ENCODE data around the gene TUBB. TPM values are rescaled to one million over a fixed set of nuclear protein-coding genes. Genes with fewer than 3 reads are reported as not detected.

The TUBB gene
- total and polyA plus RNA-seq, 9 of the 15 experiments (the other 6 are each of a cell fraction or from before 2014, with no cell fraction given) = 971 to 2,870 (median 1,478) TPM

- TF ChIP-seq SFPQ (IDR thresholded peaks at IDR 0.05; ENCODE audit: low read depth, low read length) (no peak), ZNF766 (CRISPR knock-in tag; conservative IDR thresholded peaks at IDR 0.05) (peak; percentile 68), ETS2 (tag; IDR thresholded peaks at IDR 0.05; ENCODE audit: borderline replicate concordance, poor library complexity, severe bottlenecking) (no peak), NCOA1 (IDR thresholded peaks at IDR 0.05; ENCODE audit: low read depth) (peak; percentile 17; the same call in 1 of the 2 replicates), SP2 (IDR thresholded peaks at IDR 0.05; ENCODE audit: extremely low read depth, low read depth, low read length, poor library complexity, severe bottlenecking) (peak; percentile 16), MGA (IDR thresholded peaks at IDR 0.05) (peak; percentile 85), SMARCC2 (IDR thresholded peaks at IDR 0.05; ENCODE audit: low read depth) (0 out of 2 replicates have a peak, but pooled peaks have one; percentile 22), E2F6 (IDR thresholded peaks at IDR 0.05; ENCODE audit: borderline replicate concordance in 1 of 2, extremely low read depth in 1 of 2, insufficient read depth in 1 of 2, insufficient read length in 1 of 2, low read depth in 1 of 2, low read length in 1 of 2, poor library complexity in 1 of 2, severe bottlenecking in 1 of 2) (peak in 1 of 2 experiments; percentile 33), FUS (optimal IDR thresholded peaks at IDR 0.05; ENCODE audit: low read depth, low read length) (no peak)
Observed at GRCh38 chr6:30767158-30767943, 47.2 kb downstream of the TUBB start (continued).

Measured in K562 (cell line).